Urothelium cell line (cell line): ENCODE data around the gene NFE2.
"Not testable (repeated sequence)": the region's sequence is repeated elsewhere in the genome, so short reads cannot be mapped to it uniquely, and the experiment has no call there.

Experiments
- DNase-seq: peaks from one replicate; pipeline ENCODE4 v3.0.0; 2011; ENCODE audit warnings: low spot score, mixed read lengths
- FAIRE-seq: peaks from 2 replicates; lab custom pipeline; 2011; peaks lifted over from hg19 to GRCh38; lab: Jason Lieb, UNC

The NFE2 gene

DNA sequence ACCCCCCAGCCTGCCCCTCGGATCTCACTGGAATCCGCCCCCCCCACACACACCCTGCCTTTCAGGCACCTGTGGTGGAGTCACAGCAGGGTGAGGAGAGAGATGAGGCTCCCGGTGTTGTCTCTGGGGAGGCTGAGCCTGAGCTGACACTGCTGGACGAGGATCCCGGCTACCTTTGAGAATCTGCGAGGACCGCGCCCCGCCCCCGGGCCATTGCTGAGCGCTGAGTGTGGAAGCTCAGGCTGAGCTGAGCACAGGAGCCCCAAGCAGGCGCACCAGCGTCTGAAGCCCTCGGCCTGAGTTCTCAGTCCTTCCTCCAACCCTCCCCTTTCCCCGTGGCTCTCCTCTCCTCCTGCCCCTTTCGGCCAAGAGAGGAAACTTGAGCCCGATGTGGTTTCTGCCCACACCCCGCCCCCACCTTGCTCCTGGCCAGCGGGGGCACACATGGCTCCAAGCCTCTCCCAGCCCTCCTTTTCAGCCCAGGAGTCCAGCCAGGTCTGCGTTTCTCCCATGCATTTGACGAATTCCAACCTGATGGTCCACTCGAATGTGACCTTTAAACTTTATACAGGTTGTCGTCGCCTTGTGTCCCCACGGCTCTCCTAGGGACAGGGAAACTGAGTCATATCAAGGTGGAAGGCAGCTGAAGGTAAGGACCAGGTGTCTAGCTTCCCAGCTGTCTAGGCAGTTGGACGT, at the start of gene NFE2:
TSS of gene NFE2 (minus strand) at position 284 of the 696 bp plus-strand sequence. CDS start 5,767 bp downstream, outside the sequence.
- FAIRE-seq: no peak
- DNase-seq: peak; percentile 71

DNA sequence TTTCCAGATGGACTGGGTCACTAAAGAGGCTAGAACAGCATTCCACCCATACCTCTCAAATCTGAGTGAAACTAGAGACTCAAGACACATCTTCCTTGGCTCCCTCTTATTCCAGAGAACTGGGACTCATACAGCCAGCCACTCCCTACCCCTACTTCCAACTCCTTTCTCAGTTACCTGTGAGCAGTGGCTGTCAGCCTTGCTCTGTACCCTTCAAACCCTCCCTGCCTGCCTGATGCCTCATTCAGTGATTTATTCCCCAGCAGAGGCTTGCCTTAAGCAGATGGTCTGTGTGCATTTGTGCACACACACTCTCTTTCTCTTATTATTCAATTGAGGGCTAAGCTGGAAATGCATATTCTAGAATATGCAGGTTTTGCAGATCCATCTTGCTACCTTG, 48.9 kb upstream of the NFE2 start:
- DNase-seq (no peak), FAIRE-seq (no peak)

DNA sequence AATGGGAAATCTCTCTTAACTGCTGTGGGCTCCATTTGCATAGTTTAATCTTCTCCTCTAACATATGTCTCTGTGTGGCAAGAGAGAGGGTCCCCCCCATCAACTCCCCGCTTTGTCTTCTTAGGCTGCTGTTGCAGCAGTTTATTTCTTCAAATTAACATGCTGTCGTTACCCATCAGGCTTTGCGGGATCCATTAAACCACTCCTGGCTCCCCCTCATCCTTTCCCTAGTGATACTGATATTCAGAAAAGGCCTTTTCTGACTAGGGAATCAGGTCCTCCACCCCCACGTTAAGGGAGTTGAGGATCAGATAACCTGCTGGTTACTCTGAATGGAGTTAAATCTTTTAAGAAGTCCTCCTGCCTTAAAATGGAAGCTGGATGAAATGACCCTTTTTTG, 48.2 kb upstream of the NFE2 start:
- DNase-seq (no peak), FAIRE-seq (no peak)

DNA sequence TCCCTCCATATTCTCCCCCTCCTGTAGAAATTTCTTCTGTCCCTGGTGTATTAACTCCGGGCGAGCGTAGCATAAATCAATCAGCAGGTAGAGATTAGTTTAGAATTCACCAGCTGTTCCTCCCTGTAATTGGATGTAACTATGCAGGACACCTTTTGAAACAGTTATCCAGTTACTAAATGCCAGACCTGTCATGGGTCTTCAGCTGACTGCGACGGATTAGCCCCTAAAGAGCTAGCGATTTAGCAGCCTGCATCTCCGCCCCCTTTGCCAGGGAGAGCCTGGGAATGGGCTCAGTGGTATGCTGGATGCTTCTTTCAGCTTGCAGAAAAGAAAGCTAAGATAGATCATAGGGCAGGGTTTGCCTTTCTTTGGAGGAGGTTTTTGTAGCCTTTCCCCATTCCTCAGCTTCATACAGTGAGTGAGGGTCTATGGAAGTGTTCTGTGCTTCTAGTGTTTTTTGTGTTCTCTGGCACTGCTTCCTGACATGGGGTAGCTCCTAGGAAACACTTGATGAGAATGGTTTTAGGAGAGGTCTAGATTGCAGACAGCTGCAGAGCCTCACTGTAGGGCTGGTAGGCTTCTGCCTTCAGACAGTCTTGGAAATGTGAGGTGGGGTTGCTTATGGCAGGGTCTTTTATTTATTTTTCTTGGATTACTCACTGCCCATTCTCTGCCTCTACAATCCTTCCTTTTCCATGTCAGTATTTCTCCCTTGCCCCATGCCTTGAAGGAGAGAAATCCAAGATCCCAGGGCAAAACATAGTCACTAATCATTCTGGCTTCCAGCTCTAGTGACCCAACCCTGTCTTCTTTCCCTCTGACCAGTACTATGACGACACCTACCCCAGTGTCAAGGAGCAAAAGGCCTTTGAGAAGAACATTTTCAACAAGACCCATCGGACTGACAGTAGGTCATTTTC, 40.8 kb upstream of the NFE2 start:
- FAIRE-seq (no peak), DNase-seq (no peak)

DNA sequence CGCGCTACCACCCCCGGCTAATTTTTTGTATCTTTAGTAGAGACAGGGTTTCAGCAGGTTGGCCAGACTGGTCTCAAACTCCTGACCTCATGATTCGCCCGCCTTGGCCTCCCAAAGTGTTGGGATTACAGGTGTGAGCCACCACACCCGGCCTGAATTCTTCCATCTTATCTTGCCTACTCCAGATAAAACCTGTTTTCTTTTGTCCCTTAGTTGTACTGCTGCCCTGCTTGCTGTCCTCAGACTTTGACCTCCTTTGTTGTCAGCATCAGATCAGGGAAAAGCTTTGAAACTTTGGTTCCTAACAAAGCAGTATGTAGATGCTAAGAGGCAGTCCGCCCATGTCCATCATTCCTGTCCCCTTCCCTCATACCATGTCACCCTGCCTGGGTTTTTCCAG, 40.0 kb upstream of the NFE2 start:
- FAIRE-seq: no peak

DNA sequence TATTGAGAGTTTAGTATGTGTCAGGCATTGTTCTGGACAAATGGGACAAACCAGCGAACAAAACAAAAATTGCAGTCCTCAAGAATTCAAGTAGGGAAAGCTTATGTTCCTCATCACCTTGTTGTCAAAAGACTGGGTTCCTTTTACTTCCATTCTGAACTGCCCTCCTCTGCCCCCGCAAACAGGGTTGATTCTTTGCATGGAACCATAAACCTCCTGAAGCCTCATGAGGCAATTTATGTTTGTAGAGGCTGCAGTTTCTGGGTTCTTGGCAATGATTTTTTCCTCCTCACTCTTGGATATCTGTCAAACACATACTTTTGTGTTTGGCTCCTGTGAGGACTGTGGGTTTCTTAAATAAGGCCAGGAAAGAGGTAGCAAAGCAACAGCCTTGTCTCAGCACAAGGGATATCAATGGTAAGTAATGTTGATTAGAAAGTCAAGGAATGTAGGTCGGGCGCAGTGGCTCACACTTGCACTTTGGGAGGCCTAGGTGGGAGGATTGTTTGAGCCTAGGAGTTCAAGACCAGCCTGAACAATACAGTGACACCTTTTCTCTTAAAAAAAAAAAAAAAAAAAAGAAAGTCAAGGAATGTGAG, 38.0 kb upstream of the NFE2 start:
- no peak for FAIRE-seq
- DNase-seq: no peak

More for the DNA sequence above, 40.0 kb upstream of the NFE2 start:
- DNase-seq: no peak

DNA sequence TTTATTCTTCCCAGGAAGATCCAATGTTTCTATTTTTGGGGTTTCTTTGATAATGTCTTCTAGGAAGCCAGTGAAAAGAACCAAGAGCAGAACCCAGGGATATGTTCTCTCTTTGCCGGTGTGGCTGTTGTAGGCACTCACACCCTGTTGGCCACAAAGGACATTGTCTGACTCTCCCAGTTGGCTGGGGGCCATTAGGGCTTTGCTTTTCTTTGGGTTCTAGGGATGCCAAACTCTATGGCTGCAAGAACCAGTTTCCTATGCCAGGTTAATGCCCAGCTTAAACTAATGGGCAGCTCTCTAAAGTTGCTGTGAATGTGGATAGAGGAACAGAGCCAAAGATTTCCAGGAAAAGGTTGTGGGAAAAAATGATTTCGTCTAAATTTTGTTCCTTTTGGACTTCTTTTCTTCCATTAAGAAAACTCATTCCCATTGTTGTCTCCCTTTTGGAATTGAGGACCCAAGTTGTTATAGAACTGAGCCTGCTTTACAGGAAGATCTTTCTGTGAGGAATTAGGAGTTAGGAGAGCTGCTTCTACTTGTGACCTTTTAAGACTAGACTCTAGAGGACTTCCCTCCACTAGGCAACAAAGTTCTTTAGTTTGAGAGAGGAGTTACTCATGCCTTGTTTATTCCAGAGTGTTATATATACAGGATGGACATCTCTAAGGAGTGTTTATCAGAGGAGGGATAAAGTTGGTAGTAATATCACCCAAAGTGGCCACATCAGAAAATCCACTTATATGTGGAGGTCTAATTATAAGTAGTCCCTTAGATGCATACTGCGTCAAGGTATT, 37.2 kb upstream of the NFE2 start:
- DNase-seq (no peak), FAIRE-seq (no peak)

DNA sequence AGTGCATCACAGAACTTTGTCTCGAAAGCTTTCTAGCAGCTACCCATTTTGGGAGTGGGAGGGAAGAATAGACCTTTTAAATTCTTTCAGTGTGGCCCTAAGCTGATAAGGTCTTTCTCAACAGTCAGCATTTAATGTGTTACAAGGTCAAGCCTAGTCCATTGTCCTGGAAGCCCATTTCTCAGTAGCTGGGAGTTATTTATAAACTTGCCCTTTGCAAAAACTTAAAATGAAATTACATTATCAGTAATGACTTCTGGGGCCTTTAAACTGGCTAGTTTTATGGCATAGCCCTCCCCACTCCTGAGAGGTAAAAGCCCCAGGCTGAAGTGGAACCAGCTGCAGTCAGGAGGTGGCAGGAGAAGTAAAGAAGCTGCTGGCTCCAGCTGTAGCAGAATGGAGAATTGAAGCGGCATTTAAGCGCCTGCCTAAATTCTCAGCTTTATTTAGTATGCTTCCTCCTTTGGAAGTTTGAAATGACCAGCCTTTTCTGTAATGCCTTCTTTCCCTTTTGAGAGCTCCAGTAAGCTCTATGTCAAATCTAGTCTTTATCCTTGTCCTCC, 36.5 kb upstream of the NFE2 start:
- FAIRE-seq (no peak), DNase-seq (no peak)

DNA sequence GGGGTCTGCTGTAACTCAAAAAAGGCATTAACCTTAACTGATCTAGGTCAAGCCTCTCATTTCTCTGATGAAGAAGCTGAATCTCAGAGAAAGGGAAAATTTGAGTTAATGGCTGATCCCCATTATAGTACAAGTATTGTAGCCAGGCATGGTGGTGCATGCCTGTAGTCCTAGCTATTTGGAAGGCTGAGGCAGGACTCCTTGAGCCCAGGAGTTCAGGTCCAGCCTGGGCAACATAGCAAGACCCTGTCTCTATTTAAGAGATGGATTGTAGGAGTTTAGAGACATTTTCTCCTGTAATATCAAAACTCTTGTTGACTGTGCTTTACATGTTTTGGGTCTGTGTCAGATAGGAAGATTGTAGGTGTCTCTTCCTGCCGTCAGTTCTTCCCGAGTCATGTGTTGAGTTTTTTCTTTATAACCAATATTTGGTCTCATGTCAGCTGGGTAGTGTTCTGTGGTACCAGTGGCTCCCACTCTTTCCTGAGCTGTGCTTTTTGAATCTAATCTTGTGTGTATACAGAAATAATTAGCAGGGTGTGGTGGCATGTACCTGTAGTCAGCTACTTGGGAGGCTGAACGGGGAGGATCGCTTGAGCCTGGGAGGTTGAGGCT, 32.7 kb upstream of the NFE2 start:
- FAIRE-seq: no peak
- no peak for DNase-seq

DNA sequence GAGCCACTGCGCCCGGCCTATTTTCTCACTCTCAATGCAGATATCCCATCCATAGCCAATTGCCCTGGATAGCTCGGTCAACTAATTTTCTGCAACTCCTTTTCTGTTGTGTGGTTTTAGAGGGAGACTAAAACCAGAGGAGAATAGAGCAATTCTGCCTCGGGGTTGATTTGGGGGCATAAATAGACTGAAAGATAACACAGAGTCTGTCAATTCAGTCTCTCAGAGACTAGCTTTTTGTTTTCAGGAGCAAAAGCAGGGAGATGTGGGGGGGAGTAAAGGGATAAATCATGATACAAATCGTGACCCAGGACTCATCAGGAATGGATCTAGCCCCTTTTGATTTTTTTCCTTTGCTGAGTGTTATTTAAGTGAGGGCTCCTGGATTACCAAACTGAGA, 30.6 kb upstream of the NFE2 start:
- DNase-seq: no peak
- no peak for FAIRE-seq

DNA sequence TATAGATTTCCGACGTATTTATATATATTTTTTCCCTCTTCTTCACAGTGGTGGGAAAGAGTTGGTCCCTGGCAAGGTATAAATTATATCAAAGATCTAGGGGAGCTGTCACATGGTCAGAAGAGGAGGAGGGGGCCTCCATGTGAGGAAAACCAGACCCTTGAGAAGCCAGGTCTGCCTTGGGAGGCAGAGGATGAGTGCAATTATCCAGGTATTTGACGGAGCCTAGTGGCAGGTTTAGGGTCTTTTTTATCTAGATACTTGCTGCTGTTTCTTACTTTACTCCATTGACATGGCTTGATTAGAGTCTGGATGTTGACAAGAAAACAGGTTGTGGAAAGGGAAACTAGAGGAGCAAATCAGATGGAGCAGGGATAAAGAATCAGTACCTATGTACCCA, 29.6 kb upstream of the NFE2 start:
- FAIRE-seq: no peak

DNA sequence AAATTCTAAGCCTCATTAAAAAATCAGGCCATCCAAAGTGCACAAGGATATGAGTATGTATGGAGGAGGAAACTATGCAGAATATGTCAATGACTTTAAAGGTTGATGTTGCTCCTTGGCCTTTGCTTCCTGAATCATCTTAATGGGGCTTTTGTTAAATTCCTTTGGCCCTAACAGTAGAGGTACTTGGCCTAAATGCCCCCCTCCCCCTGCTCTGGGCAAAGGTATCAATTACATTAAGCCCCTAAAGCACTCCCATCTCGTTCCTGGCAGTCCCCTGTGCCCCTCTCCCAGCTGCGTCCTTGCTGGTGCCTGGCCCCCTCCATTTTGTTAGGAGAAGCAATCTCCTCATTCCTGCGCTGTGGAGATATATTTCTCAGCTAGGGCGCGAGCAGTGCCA, 28.9 kb upstream of the NFE2 start:
- no peak for DNase-seq
- no peak for FAIRE-seq

More for the DNA sequence above, 29.6 kb upstream of the NFE2 start:
- no peak for DNase-seq

DNA sequence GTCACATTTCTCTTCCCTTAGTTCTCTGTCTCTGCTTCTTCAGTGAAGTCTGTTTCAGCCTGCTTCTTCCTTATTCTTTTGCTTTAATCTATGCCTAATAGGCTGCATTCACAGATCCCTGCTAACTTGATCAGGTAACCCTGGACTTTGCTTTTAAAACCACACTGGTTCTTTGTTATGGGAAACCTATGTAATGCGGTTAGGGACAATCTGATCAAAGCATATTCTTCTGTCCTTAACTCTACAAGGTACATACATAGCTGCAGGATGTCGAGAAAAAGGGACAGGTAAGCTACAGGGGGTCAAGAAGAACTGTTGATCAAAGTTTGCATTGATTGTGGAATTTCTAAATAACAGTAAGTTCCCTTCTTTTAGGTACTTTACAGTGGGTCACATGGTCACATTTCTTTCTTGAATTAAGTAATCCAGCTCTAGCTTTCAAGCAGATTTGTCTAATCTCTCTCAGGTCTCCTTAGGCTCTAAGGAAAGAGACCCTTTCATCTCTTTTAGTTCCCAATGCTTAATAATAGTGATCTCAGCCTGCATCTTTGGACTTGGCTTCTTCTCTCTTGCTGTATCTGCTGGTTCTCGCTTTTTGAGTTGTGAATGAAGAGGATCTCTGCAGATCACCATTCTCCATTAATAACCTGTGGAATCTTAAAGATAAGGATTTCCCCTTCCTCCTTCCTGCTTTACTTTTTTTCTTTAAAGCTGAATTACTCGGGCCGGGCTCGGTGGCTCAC, 28.0 kb upstream of the NFE2 start:
- DNase-seq (no peak), FAIRE-seq (no peak)

DNA sequence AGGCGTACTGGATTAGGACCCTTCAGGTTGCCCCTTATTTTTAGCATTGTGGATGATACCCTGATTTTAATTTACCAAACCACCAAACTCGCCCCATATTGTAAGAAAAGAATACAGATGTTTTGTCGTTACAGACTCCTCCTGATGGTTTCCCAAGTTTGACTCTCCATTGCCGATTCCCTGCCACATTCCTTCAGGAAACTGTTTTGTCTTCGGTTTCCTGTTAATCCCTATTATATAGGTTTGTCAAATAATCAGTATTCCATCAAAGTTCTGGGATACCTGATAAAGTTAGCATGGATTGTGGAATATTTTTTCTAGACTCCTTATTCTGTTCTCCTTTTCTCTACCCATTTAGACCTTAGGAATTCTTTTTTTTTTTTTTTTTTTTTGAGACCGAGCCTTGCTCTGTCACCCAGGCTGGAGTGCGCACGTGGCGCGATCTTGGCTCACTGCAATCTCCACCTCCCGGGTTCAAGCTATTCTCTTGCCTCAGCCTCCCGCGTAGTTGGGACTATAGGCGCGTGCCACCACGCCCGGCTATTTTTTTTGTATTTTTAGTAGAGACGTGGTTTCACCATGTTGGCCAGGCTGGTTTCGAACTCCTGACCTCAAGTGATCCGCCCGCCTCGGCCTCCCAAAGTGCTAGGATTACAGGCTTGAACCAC, 24.8 kb upstream of the NFE2 start:
- FAIRE-seq, DNase-seq: not testable (repeated sequence)

DNA sequence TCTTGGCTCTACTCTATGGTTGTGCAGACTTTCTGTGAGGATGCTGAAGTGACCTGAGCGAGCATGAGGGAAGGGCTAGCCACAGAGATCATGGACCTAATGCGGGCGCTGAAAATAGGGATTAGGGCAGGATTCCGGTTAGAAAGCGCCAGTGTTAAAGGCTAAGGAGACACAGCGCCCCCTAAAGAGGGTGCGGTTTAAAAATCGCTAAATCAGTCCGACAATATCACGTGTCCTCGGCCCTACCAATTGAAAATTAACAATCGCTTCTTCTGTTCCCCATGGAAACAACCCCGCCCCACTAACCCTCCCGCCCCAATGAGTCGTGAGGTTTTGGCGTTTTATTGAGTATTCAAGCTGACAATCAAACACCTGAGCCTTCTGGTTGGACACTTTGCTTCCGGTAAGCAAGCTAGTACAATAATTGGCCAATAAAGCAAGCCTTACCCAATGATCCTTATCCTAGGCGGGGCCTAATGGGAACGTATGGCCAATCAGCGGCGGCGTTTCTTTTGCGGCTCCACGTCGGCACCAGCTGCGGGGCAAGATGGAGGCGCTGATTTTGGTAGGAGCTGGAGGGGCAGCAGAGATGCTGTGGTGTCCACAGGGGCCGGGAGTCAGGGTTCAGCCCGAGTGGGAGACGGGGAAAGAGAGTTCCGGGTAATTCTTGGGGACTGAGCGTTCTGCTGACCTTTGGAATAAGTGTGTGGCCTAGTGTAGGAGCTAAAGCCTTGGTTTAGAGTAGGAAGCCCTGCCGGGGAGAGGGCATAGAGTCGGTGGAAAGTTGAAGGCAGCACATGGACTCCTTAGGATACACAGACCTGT, 24.0 kb upstream of the NFE2 start, which contains the start of gene COPZ1:
TSS of gene COPZ1 (plus strand) at position 515 of the 825 bp plus-strand sequence. CDS start at position 548, 33 bp downstream.
- peak; percentile 23 for FAIRE-seq
- peak; percentile 94 for DNase-seq

DNA sequence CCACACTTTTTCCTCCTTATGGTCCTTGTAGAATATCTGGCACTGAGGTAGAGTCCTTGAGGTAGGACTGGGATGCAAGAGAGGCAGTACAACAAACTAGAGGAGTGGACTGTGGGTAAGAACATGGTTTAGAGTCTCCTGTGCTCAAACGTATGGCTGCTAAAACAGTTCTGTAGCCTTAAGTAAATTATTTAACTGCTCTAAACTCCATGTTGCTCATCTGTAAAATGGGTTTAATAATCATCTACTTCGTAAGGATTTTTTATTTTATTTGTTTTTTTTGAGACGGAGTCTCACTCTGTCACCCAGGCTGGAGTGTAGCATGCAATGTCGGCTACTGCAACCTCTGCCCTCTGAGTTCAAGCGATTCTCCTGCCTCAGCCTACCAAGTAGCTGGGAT, 20.5 kb upstream of the NFE2 start:
- FAIRE-seq: no peak

DNA sequence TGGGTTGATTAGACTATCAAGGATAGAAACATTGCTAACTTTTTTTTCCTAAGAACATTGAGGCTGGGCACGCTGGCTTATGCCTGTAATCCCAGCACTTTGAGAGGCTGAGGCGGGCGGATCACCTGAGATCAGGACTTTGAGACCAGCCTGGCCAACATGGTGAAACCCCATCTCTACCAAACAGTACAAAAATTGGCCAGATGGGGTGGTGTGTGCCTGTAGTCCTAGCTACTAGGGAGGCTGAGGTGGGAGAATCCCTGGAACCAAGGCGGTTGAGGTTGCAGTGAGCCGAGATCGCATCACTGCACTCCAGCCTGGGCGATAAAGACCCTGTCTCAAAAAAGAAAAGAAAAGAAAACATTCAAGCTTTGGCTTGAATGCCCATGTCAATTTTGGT, 11.5 kb upstream of the NFE2 start:
- not testable (repeated sequence) for FAIRE-seq, DNase-seq

More for the DNA sequence above, 20.5 kb upstream of the NFE2 start:
- DNase-seq: no peak

DNA sequence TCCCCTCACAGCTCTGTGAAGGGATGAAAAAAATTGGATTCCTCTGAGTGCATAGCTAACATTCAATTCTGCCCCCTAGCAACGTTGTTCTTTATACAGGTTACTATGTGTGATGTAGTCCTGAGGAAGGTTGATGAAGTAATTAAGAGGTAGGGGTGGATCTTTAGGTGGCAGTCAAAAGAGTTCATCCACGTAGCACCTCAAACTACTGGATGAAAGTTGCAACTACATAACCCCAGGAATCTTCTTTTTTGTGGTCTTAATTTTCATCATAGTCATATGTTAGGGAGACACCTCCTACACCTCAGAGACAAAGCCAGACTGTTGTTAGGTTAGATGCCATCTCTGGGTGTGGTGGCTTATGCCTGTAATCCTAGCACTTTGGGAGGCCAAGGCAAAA, 10.2 kb upstream of the NFE2 start:
- DNase-seq (no peak), FAIRE-seq (no peak)
